Stimulated activated CD8-positive, alpha-beta memory T cell treated with anti-CD3 and anti-CD28 coated beads, Interleukin-12 subunit alpha, Interleukin-12 subunit beta, amount 100 ng/mL, for 1 hour (primary cell): ENCODE results near the gene CDH4.

Source experiments
- DNase-seq: peaks from one replicate; pipeline ENCODE4 v3.0.0-alpha.2; 2020; ENCODE audit warnings: low read depth

The CDH4 gene

DNA sequence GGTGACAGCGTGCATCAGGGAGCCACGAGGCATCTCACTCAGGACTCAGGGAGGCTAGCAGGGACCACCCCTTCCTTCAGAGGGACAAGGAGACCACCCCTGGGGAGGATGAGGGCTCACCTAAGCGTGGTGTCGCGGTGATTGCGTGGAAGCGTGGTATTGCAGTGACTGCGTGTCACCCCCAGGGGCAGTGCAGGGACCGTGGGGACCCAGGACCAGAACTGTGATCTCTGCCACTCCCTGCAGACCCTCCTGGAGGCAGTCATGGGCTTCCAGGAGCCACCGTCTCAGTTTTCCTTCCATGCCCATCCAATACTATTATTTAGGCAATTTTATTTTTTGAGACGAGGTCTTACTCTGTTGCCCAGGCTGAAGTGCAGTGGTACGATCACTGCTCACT lies 666.5 kb downstream of the CDH4 start:
- DNase-seq: no peak

- no peak for DNase-seq
Measured at GRCh38 chr20:61919239-61919638, 667.2 kb downstream of the CDH4 start.

- no peak for DNase-seq
Measured at GRCh38 chr20:61919675-61920365, 667.8 kb downstream of the CDH4 start.

- DNase-seq: no peak
Measured at GRCh38 chr20:61922411-61922810, 670.4 kb downstream of the CDH4 start.

DNA sequence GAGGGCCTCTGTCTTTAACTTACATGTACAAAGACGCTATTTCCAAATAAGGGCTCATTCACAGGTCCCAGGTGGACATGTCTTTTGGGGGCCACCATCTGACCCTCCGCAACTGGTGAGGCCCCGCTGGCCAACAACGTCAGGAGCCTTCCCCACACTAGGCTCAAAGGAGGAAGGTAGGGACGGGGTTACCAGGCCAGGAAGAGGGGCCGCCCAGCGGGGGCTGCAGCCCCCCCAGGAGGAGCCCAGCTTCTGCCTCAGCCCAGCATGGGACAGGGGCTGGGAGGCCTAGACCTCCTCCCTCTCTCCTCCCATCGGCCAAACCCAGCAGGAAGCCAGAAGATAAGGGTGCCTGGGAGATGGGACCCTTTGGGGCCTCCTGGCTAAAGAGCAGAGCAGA lies 670.9 kb downstream of the CDH4 start:
- no peak for DNase-seq

DNA sequence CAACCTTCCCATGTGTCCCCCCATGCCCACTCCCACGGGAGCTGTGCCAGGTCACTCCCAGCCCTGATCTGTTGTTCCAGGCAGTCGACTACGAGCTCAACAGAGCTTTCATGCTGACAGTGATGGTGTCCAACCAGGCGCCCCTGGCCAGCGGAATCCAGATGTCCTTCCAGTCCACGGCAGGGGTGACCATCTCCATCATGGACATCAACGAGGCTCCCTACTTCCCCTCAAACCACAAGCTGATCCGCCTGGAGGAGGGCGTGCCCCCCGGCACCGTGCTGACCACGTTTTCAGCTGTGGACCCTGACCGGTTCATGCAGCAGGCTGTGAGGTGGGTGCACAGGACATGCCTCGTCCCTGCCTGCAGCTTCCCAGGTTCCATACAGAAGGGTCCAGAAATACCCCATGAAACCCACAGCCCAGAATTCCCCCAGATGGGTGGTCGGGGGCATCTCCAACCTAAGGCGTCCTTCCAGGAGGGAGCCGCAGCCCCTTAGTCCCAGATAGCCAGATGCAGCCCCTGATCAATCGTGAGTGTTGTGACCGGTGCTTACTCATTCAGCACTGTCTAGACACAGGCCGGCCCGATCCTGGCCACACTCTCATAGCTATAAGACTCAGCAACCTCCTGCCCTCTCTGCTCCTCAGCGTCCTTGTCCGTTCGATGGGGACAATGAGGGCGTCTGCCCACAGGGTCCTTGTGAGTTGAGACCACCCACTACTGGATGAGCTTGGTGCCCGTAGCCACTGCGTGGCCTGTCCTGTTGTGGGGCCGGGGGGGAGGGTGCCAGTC lies 671.5 kb downstream of the CDH4 start:
- no peak for DNase-seq

GRCh38 chr20:61924211-61924857 lies 672.3 kb downstream of the CDH4 start:
- DNase-seq: no peak

GRCh38 chr20:61924858-61925554 lies 672.9 kb downstream of the CDH4 start:
- DNase-seq: no peak

- no peak for DNase-seq
Measured at GRCh38 chr20:61925555-61926252, 673.6 kb downstream of the CDH4 start.

GRCh38 chr20:61926253-61926613 lies 674.2 kb downstream of the CDH4 start:
- DNase-seq: no peak

GRCh38 chr20:61926796-61927192 lies 674.7 kb downstream of the CDH4 start:
- no peak for DNase-seq

DNA sequence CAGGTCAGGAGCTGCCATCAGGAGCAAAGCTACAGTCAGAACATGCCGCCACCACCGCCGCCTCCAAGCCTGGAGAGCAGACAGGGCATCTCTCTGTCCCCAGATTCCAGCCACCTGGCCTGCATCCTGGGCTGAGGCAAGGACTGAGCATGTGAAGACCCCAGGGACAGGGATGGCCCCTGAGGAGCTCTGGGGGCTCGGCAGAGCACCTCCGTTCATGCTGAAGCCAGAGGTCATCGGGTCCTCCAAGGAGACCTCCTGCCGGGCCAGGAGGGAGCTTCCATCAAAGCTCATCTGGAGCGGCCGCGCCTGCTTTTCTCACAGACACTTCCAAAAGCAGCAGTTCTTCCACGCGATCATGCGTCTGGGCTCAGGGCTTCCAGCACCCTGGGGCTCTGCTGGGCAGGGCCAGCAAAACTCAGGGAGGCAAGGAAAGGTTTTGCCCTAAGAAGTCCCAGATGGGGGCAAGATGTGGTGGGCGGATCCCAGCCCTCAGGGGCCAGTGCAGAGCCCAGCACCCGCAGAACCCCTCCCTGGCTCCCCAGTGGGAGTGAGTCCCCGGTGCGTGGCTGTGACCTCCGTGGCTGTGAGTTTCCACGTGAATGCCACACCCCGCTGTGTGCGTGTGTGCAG lies 675.2 kb downstream of the CDH4 start:
- no peak for DNase-seq

GRCh38 chr20:61927826-61928541 lies 675.9 kb downstream of the CDH4 start:
- DNase-seq: no peak

DNA sequence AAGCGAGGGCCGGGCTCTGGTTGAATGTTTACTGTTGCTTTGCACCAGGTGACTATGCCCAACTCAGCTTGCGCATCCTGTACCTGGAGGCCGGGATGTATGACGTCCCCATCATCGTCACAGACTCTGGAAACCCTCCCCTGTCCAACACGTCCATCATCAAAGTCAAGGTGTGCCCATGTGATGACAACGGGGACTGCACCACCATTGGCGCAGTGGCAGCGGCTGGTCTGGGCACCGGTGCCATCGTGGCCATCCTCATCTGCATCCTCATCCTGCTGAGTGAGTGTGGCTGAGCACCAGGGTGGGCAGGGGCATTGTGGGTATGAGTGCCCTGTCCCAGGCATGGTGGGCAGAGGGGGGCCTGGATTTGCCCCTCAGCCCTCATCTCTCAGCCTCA lies 677.5 kb downstream of the CDH4 start:
- no peak for DNase-seq

- DNase-seq: no peak
Measured at GRCh38 chr20:61929971-61930666, 678.1 kb downstream of the CDH4 start.

- DNase-seq: no peak
Measured at GRCh38 chr20:61930776-61931475, 678.9 kb downstream of the CDH4 start.

DNA sequence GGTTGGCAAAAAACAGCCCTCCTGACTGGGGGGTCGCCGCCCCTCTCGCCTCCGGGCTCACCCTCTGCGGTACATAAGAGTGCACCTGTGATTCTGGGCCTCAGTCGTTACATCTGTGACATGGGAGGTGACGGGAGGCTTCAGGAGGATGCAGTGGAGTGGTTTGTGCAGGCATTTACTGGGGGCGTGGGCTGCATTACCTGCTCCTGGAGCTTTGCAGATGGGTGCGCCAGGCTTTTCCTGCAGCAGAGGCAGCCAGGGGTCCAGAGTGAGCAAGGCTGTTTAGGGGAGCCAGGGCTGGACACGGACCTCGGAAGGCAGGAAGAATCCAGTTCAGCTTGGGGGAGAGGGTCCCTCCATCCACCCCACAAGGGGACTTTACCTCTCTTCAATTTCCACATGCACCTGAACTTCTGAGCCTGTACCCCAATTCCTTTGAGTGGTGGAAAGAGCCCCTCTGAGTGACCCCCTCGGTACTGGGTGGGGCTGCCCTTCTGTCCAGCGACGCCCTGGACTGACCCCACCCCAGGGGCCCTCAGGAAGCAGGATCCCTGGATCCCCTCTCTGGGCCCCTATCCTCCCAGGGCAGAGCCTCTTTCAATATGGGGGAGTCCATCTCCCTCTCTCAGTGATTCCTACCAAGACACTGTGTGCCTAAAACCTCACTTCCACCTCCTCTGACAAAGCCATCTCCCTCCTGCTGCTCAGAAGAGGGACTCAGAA lies 679.6 kb downstream of the CDH4 start:
- DNase-seq: no peak

GRCh38 chr20:61932199-61932592 lies 680.1 kb downstream of the CDH4 start:
- no peak for DNase-seq
